22Rv1 (cell line): ENCODE results near the gene PTPRM.

Experiments used
- CTCF ChIP-seq: fragments of 450-650 bp; IDR thresholded peaks from 2 replicates; pipeline ENCODE4 v1.5.1; 2017; ENCODE audit warnings: mild to moderate bottlenecking
- ZFX ChIP-seq: fragments of 450-650 bp; IDR thresholded peaks from 2 replicates; pipeline ENCODE4 v1.6.1; 2017; ENCODE audit warnings: antibody characterized with exemption, borderline replicate concordance

DNA sequence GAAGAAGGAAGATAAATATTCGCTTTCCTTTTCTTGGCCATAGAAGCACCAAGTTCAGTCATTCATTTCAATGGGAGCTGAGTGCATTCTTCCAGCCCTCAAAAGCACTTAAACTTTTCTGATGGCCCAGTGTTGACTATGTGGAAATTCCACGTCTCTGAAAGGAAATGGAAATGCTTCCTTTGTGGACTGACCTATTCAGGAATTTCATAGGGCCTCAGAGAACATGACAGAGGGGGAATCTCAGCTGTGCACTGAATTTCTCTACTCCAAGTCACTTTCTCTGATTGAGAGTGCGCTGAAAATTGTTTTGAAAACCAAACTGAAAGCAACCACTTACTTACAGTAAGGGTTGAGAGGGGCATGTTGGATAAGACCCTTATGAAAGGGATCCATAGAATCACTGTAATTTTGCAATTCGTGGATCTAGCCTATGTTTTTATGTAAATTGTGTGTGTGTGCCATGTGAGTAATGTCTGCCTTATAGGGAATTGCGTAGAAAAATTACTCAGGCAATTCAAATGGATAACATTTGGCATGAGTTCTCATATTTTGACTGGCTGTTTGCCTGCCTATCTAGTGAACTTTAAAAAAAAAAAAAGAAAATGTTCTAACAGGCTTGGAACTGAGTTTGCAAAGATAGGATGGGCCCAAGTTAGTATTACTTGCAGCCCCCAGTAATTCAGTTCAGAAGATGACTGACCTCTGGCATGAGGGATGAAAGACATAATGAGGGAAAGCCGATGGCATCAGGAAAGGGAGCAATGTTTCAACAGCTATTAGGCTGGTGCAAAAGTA, 437.0 kb downstream of the PTPRM start:
- no peak for TF ChIP-seq CTCF
- TF ChIP-seq ZFX: no peak
